Myocyte (in vitro differentiated cells): Measurements from ENCODE around the gene FAM53C. TPM values are rescaled to one million over a fixed set of nuclear protein-coding genes. Genes with fewer than 3 reads are reported as not detected.

Experiments used
- DNase-seq: peaks from one replicate; pipeline ENCODE4 v3.0.0-alpha.2; 2012; ENCODE audit warnings: low read depth
- total RNA-seq: library from RNA; depleted of rRNA; stranded (reverse); fragments of >200 nt; gene quantifications from 2 replicates; pipeline ENCODE4 v1.2.3, GENCODE V29; 2014

FAM53C gene
- total RNA-seq, 1 donor from 2014 or later: 35.2 TPM

- DNase-seq: peak; percentile 90
Observed at GRCh38 chr5:138391859-138392386, 53.9 kb downstream of the FAM53C start.

Other genes starting within 250 kb of the FAM53C start
- 0.16 and 0.62 TPM in 2 replicates for gene NME5, start 198.8 kb upstream of the FAM53C start, total RNA-seq
- gene BRD8, start 159.6 kb upstream of the FAM53C start, total RNA-seq: 37.8 and 38.1 TPM in 2 replicates
- gene KIF20A, start 159.2 kb upstream of the FAM53C start, total RNA-seq: 1.6 and 2.8 TPM in 2 replicates
- gene CDC23, start 124.9 kb upstream of the FAM53C start, total RNA-seq: 31.6 and 33.2 TPM in 2 replicates
- gene GFRA3, start 63.6 kb upstream of the FAM53C start, total RNA-seq: not detected in 2 replicates
- 0.05 and 0.16 TPM in 2 replicates for gene CDC25C, start 6.5 kb upstream of the FAM53C start, total RNA-seq
- 33.3 and 41.4 TPM in 2 replicates for gene KDM3B, start 14.4 kb downstream of the FAM53C start, total RNA-seq
- 6.4 and 9.1 TPM in 2 replicates for gene REEP2, start 100.8 kb downstream of the FAM53C start, total RNA-seq
- 6.2 and 8.1 TPM in 2 replicates for gene EGR1, start 127.2 kb downstream of the FAM53C start, total RNA-seq
- gene ETF1, start 205.0 kb downstream of the FAM53C start, total RNA-seq: 115 and 121 TPM in 2 replicates
- 534 and 535 TPM in 2 replicates for gene HSPA9, start 237.1 kb downstream of the FAM53C start, total RNA-seq